ENCODE results near the gene ZP1.

Gene ZP1

DNA sequence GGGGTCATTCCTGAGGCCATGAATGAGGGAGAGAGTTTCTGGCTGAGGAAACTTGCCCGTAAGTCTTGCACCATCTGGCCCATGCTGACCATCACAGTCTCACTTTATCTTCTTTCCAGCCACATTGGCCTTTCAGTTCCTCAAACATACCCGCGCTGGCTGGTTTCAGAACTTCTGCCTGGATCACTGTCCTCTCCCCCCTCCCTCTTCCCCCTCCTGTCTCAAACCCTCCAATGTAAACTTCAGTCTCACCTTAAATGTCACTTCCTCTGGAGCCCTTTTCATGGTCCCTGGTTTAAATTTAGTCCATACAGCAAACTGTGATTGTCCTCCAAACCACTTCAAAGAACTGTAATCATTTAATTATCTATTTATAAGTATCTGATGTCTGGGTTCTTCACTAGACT, 42.9 kb downstream of the ZP1 start:
- DNase-seq (ENCODE audit: low spot score), result no peak

DNA sequence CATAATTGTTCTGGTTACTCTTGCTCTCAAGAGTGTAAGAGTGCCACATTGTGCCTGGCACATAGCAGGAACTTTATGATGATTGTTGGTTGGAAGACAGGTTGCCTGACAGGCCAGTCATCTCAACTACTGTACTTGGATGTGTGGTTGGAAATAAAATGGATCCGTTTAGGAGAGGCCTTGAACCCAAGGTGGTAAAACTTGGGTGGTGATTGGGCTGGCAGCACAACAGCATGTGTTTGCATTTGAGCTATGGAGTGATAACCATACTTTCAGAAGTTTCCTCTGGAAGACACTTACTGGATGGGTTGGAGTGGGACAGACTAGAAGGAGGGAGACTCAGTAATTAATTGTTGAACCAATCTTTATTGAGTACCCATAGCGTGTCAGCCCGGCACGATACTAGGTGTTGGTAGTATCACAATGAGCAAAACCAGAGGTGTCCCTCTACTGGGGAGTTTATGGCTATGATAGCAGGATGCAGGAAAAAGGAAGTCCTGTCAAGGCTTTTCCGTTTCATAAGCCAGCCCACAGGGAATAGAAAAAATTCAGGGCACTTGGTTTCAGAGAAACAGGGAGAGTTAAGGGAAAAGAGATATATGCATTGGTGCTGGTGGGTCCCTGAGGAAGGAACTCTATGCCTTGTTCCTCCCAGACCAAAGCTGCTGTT, 43.5 kb downstream of the ZP1 start:
- DNase-seq (ENCODE audit: low spot score), result no peak

DNA sequence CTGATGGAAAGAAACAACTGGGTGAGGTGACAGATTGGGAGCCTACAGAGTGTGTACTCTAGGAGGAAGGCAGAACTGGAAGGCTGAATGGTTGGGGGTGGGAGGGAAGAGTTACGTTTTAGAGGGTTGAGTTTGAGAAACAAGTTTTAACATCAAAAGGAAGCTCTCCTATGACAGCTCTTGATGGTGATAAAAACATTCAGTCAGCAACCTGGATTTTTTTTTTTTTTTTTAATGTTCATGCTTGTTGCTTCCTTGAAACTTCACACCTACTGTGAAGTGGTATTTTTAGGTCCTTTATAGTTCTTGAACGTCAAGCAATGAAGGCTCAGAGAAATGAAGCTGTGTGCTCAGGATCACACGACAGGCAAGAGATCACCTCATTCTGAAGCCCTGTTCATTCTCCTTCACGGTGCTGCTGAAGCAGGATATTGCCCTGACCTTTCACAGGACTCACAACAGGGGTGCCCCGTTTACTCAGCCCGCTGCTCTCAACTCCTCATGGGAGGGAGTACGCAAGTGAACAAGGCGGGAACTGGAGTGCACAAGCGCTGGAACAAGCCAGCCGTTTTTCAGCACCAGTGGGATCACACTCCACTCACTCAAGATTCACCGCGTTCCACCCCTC, 45.0 kb downstream of the ZP1 start:
- no peak for DNase-seq (ENCODE audit: low spot score)

DNA sequence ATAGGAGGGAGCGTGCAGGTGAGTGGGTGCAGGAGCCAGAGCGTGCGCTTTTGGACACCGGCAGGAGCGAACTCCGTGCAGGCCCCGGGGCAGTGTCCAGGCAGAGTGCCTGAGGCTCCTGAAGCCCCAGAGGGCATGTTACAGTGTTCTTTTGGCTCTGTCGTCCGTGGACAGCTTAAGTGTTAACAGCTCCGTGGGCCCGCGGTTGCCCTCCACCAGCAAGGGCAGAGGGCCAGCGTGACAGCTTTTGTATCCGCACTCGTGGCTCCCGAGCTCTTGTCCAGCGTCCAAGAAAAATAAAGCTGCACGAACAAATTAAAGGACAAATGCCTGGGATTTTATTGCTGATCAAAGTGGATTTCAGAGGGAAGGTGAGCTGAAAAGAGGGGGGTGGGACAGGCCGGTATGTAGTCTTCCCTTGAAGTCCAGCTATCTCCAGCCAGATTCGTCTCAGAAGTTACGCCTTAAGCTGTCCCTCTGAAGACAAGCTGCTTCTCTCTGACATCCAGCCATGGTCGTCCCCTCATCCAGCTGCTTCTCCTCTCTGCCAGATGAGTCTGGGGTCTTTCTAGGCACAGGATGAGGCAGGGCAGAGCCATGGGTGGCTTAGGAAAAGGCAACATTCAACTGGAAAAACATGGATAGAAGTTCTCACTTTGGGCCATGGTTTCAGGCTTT, 45.6 kb downstream of the ZP1 start:
- DNase-seq (ENCODE audit: low spot score), result no peak

DNA sequence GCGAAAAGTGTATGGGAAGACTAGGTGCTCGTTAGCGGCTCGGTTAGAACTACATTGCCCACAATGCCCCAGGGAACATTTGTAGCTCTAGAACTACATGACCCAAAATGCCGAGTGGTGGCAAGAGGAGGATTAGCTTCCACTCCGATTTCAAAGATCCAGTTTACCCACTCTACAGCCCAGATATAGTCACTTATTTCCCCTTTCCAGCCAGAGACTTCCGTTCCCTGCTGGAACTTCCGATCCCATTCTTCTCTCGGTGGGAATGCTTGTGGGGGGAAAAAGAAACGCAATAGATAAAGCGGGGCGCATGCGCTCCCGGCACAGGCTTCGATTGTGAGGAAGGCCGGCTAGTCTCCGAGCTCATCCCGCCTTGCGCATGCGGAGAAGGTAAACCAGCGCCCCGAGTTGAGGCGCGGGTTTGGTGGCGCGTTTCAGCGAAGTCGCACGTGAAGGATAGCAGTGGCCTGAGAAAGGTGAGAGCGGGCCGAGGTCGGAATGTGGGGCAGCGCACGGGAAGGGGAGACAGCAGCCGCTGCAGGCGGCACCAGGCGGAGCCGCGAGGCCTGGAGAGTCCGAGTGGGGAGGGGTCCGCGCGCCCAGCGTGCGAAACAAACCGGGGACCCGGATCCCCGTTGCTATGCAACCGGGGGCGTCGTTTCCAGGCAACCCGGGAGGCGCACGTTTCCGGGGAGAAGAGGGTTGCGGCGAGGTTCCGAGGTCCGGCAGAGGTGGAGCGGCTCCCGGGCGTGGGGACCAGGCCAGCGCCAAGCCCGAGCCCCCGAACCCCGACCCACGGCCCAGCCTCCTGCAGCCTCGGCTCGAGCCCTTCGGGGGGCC, 46.7 kb downstream of the ZP1 start, which contains the start of gene TMEM109:
TSS of gene TMEM109 (plus strand) at position 366 of the 840 bp plus-strand sequence. CDS start 5,536 bp downstream, outside the sequence.
- peak; percentile 93 for DNase-seq (ENCODE audit: low spot score)

DNA sequence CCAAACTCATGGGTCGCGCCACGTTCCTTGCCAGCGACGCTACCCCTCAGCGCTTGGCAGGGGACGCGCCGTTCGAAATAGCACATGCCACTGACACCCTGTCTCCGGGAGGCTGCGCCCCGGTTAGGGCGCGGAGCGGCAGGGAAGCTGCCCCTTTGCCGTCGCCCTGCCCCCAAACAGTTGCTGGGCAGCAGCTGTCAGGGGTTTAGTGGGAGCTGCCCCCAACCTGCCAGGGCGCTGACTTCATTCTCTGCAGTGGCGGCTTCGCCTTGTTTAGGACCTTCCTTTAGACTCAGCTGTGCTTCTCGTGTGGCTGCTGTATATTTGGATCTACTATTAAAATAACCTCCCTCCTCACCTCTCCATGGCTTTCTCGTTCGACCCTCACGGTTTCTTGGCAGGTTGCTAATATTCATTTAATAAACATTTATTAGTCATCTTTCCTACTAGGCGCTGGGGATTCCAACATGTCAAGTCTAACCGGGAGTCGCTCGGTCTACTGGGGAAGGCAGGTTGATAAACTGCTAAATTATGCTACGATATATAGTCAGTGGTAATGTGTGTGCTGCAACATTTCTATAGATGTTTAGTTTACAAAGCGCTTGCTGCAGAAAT, 47.4 kb downstream of the ZP1 start:
- DNase-seq (ENCODE audit: low spot score), result peak; percentile 72

DNA sequence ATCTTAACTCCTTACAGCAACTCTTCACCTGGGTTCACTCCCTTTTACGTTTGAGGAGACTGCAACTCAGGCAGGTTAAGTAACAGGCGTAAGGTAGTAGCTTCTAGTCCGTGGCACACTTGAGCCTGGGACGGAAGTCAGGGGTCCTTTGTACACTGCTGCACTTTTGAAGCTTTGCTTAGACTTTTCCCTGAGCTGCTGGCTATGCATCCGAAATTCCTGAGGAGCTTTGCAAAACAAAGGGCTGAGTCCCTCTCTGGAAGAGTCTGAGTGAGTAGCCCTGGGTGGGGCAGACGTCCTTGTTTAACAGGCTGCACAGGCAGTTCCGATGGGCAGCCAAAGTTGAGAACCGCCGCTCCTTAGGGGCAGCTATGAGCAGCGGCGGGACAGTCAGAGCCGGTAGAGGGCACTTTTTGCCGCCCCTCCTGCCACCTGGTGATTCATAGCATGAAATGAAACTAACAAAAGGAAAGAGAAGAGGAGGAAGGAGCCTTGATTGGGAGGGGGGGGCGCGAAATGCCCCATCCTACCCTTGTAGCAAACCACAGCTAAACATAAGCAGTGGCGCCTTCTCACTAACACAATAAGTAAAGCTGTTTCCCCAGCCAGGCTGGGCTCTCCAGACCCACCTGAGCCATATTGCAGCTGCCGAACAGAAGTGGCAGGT, 48.0 kb downstream of the ZP1 start:
- no peak for DNase-seq (ENCODE audit: low spot score)

DNA sequence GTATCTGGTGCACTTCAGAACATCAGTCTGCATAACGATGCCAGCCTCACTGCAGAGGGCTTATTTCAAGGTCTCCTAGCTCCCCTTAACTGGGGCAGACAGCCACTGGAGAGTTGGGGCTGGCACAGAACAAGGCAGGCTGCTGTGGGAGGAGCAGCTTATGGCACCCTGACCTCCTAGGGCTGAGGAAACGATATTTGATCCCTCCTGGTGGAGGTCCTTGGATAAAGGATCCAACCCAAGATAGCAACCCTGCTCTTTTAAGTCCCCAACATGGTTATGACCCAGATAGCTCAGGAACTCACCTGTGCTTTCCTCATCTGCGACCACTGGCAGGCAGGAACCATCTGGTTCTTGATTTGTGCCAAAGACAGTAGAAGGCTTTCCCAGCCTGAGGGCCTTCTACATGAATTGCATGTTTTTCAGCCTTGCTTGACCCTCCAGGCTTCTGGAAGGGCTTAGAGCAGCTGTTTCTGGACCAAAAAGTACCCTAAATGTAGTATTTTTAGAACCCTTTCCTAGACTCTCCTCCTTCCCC, 49.4 kb downstream of the ZP1 start:
- no peak for DNase-seq (ENCODE audit: low spot score)

DNA sequence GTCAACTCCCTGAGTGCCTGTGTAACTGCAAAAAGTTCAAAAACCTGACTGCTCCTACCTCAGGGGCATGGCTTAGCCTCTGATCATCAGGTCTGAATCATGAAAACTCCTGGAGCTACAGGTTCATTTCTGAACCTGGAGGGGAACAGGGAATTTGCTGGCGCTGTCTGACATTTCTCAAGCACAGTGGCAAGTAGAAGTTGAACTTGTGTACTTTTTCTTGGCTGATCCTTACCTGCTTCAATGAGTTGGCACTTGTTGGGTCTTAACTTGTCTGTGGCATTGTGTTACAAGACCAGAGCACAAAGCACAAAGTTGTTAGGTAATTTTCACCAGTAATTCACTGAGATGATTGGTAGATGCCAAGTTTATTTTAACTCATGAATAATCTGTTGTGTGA, 49.9 kb downstream of the ZP1 start:
- no peak for DNase-seq (ENCODE audit: low spot score)

DNA sequence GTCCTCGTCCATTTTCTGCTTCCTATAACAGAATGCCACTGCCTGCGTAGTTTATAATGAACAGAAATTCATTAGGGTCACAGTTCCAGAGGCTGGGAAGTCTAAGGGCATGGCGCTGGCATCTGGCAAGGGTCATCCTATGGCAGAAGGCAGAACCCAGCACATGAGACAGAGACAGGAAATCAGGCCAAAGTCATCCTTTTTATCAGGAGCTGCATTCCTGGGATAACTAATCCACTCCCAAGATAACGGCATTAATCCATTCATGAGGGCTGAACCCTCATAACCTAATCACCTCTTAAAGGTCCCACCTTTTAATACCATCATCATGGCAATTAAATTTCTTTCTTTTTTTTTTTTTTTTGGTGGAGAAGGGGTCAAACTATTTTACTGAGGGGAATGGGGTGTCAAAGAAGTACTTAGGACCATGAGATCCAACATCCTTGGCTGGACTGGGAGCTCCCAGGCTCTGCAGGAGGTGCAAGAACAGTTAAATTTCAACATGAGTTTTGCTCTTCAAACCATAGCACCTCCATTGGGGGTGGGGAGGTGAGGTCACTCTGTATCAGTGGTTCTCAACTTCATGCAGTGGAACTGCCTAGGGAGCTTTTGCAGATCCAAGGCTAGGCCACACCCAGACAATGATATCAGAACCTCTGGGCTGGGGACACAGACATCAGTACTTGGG, 51.1 kb downstream of the ZP1 start:
- no peak for DNase-seq (ENCODE audit: low spot score)

DNA sequence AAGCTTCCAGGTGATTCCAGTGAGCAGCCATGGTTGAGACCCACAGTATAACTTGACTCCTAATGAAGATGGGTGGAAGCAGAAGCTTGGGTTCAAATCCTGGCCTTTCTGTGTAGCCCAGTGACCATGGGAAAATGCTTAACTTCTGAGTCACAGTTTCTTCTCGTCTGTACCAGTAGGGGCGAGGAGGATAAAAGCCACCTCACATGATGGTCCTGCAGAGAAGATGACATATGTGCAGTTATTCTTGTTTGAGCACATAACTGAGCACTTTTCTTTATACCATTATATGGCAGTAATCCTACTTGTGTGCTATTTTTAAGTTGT, 51.6 kb downstream of the ZP1 start:
- no peak for DNase-seq (ENCODE audit: low spot score)

DNA sequence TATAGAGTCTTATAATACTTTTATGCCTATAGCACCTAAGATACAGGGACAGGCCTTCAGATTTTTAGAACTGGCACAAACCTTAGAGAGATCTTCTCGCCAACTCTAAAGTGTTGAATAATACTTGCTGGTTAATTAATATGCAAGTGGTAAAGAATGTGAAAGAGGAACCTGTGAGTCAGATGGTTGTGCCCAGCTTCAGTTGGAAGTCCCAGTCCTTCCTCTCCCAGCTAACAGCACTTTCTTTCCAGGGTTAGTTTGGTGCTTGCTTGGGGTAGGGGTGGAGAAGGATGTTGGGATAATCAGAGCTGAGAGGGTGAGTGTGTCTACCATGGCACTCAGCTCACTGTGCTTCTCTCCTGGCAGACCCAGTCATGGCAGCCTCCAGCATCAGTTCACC, 52.0 kb downstream of the ZP1 start:
- no peak for DNase-seq (ENCODE audit: low spot score)

DNA sequence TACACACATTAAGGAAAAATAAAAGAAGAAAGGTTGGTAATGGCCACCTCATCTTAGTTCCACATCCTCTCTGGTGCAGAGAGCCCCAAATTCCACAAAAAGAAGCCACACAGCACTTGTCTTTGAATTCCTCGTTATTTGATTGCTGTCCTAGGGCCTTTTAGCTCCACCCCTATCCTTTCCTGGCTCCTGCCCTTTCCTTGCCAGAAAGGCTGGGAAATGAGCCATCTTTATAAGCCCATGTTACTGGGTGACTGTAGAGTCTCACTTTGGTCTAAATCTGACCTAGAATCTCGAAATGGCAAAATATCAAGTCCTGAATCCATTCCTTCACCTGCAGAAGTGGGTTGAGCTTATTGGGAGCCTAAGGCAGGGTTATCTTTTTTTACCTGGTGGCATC, 52.6 kb downstream of the ZP1 start:
- no peak for DNase-seq (ENCODE audit: low spot score)

DNA sequence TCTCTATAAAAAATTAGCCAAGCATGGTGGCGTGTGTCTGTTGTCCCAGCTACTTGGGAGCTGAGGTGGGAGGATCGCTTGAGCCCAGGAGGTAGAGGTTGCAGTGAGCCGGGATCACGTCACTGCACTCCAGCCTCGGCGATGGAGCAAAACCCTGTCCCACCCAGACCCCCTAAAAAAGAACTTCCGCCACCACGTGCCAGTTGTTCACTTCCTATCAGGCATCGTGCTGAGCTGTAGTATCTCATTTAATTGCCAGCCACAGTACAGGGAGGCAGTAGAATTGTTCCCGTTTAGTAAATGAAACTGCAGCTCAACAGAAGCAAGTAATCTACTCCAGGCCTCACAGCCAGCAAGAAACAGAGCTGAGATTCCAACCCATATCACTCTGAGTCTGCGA, 53.9 kb downstream of the ZP1 start:
- no peak for DNase-seq (ENCODE audit: low spot score)

DNA sequence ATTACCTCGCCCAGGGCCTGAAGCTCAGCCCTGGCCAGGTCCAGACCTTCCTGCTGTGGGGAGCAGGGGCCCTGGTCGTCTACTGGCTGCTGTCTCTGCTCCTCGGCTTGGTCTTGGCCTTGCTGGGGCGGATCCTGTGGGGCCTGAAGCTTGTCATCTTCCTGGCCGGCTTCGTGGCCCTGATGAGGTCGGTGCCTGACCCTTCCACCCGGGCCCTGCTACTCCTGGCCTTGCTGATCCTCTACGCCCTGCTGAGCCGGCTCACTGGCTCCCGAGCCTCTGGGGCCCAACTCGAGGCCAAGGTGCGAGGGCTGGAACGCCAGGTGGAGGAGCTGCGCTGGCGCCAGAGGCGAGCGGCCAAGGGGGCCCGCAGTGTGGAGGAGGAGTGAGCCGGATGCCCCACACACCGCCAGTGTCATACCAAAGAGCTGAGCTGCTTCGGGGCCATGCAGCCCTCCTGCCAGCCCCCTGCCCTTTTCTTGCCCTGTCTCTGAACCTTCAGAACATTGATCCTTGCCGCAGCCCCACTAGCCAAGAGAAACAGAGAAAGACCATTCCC, 54.5 kb downstream of the ZP1 start:
- DNase-seq (ENCODE audit: low spot score), result no peak

DNA sequence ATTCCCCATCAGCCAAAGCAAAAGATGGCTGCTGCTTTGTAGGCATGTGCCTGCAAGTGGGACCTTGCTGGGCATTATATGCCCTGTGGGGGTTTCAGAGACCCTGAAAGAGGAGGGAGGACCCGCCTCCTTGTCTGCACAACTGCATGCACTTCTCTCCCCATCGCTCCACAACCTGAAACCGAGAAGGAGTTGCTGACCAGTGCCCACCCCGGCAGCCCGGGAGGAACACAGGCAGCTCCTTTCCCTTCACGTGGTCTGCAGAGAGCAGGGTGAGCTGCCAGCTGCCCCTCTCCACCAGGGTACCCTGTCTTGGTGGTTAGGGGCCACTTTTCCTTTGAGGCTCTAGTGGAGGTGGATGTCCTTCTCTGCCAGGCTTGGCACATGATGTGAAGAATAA, 55.6 kb downstream of the ZP1 start:
- no peak for DNase-seq (ENCODE audit: low spot score)

DNA sequence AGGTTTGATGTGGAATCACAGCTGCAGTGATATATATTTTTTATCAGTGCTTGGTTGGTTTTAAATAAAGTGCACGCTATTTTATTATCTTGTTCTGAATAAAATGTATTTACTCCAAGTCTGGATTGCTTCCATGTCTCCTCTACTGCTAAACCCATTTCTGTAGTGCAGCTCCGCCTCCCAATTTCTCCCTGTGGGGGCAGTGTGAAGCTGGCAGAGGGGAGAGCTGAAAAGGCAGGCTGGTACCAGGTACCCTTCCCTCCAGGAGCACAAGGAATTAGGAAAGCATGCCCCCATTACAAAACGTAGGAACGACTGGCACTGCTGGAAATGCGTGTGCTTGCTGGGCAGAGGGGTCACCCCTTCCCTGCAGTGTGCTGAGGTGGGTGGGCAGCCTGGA, 56.0 kb downstream of the ZP1 start:
- DNase-seq (ENCODE audit: low spot score), result no peak

DNA sequence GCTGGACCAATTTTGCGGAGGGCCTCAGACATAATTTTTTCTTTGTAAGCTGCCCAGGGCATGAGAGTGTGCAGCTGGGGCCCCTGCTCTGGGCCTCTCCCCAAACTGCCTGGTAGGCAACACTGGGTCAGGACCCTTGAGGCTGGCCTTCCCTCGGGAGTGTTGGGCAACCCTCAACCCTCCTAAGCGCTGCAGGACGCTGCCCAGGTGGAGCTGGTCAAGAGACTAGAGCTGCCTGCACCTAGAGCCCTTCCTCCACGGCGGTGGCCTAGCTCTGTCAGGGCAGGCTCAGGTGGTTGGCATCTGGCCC, 56.4 kb downstream of the ZP1 start:
- DNase-seq (ENCODE audit: low spot score), result no peak

DNA sequence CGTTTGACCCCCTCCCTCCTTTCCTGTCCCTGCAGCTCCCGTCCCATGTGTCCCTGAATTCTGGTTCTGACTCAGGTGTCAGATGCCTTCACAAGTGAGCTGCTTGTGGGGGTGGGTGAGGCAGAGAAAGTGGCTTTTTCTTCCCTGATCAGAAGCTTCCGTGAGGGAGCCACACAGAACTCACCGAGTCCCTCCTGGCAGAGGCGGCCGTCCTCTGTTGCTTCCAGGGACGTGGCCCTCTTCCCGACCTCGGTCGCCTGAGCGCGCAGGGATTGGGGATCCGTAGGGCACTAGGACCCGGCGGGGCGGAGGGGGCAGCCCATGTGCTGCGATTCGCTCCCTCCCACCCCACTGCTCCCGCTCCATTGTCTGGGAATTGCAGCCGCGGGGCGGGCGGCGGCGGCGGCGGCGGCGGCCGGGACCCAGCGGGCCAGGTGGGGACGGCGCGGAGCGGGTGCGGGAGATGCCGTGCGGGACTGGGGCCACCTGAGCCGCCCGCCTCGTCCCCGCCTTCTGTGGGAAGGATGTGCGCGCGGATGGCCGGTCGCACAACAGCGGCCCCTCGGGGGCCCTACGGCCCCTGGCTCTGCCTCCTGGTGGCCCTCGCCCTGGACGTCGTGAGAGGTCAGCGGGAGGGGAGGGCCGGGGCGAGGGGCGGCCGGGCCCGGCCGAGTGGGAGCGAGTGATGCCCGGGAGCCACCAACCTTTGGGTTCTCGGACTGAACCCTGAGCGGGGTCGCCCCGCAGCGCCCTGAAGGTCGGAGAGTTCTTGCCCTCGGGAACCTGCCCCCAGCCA, 57.0 kb downstream of the ZP1 start, which contains the start of gene TMEM132A:
TSS of gene TMEM132A (plus strand) at position 351 of the 796 bp plus-strand sequence. CDS start at position 525, 174 bp downstream.
- peak; percentile 93 for DNase-seq (ENCODE audit: low spot score)

All from D341Med (cell line).